GM18867 (cell line): Measurements from ENCODE around the gene ORC5.
A peak's percentile ranks its signal among the peaks of the same experiment; 100 is the strongest.
"Not testable (repeated sequence)": the region's sequence is repeated elsewhere in the genome, so short reads cannot be mapped to it uniquely, and the experiment has no call there.

Source experiments
- ATAC-seq: cut with Tn5 transposase; IDR thresholded peaks from one replicate; pipeline ENCODE4 v1.9.1; 2021; ENCODE audit warnings: mild to moderate bottlenecking, moderate library complexity; ENCODE audit not compliant: unreplicated experiment

The ORC5 gene

GRCh38 chr7:104207731-104208420, at the start of gene ORC5:
TSS of gene ORC5 (minus strand) at chr7:104208013. CDS start at chr7:104207904, 109 bp downstream.
- ATAC-seq, result peak; percentile 100

GRCh38 chr7:104255616-104256015, 47.8 kb upstream of the ORC5 start:
- no peak for ATAC-seq

- ATAC-seq, result no peak
Observed at GRCh38 chr7:104255194-104255593, 47.4 kb upstream of the ORC5 start.

- ATAC-seq, result no peak
Observed at GRCh38 chr7:104254696-104255095, 46.9 kb upstream of the ORC5 start.

GRCh38 chr7:104252409-104253134, 44.8 kb upstream of the ORC5 start:
- no peak for ATAC-seq

- ATAC-seq, result no peak
Observed at GRCh38 chr7:104242638-104243037, 34.8 kb upstream of the ORC5 start.

GRCh38 chr7:104241538-104242209, 33.9 kb upstream of the ORC5 start:
- ATAC-seq, result no peak

- no peak for ATAC-seq
Observed at GRCh38 chr7:104241135-104241534, 33.3 kb upstream of the ORC5 start.

GRCh38 chr7:104240401-104240800, 32.6 kb upstream of the ORC5 start:
- no peak for ATAC-seq

- not testable (repeated sequence) for ATAC-seq
Observed at GRCh38 chr7:104234990-104235389, 27.2 kb upstream of the ORC5 start.

- peak; percentile 94 for ATAC-seq
Observed at GRCh38 chr7:104231054-104232046, 23.5 kb upstream of the ORC5 start.

- no peak for ATAC-seq
Observed at GRCh38 chr7:104230606-104231005, 22.8 kb upstream of the ORC5 start.

GRCh38 chr7:104228442-104228841, 20.6 kb upstream of the ORC5 start:
- no peak for ATAC-seq

GRCh38 chr7:104225451-104225850, 17.6 kb upstream of the ORC5 start:
- no peak for ATAC-seq

- ATAC-seq, result no peak
Observed at GRCh38 chr7:104217620-104218019, 9.8 kb upstream of the ORC5 start.

GRCh38 chr7:104209063-104209462, 1.2 kb upstream of the ORC5 start:
- ATAC-seq, result no peak

GRCh38 chr7:104208421-104208780, 588 bp upstream of the ORC5 start:
- no peak for ATAC-seq

- peak; percentile 35 for ATAC-seq
Observed at GRCh38 chr7:104207348-104207730, 474 bp downstream of the ORC5 start.

GRCh38 chr7:104206841-104207240, 972 bp downstream of the ORC5 start:
- no peak for ATAC-seq

- no peak for ATAC-seq
Observed at GRCh38 chr7:104198673-104199278, 9.0 kb downstream of the ORC5 start.
